Adrenal gland (tissue), 12 donors: ENCODE data around the gene TUBB3. TPM values are rescaled to one million over a fixed set of nuclear protein-coding genes. Genes with fewer than 3 reads are reported as not detected.
"Not testable (repeated sequence)": the region's sequence is repeated elsewhere in the genome, so short reads cannot be mapped to it uniquely, and the experiment has no call there.

Experiments used
- DNase-seq, 7 donors: peaks; one replicate each; pipeline ENCODE4 v3.0.0-alpha.2; 2019 to 2020
- H3K27ac ChIP-seq, 5 donors: fragments of 200-600 bp; sonication (generic) in 4 of 5; 1 replicate in 3 of 5; 2 replicates in 2 of 5; pipeline versions ENCODE4 v1.5.1 to v1.8.0; 2016 to 2020; ENCODE audit warnings: mild to moderate bottlenecking in 1 of 5
- H3K27me3 ChIP-seq: fragments of 200-600 bp; 2 replicates; pipeline ENCODE4 v1.8.0; 2021
- H3K36me3 ChIP-seq, 2 donors: fragments of 200-600 bp; replicated peaks in 1 of 2; 1 replicate in 1 of 2; 2 replicates in 1 of 2; pipeline versions ENCODE4 v1.5.1 to v1.8.0; 2018 to 2022
- H3K4me1 ChIP-seq, 2 donors: fragments of 200-600 bp; replicated peaks in 1 of 2; 1 replicate in 1 of 2; 2 replicates in 1 of 2; pipeline versions ENCODE4 v1.5.1 to v1.8.0; 2018 to 2021
- H3K4me3 ChIP-seq, 4 donors: fragments of 200-600 bp; sonication (generic) in 3 of 4; one replicate each; pipeline ENCODE4 v1.5.1; 2016 to 2018
- H3K9me3 ChIP-seq, 3 donors: fragments of 200-600 bp; sonication (generic) in 1 of 3; replicated peaks in 1 of 3; 1 replicate in 2 of 3; 2 replicates in 1 of 3; pipeline versions ENCODE4 v1.5.1 to v1.8.0; 2016 to 2021
- CTCF ChIP-seq, 6 experiments: fragments of 450-650 bp in 4 of 6; fragments of 200-600 bp in 2 of 6; sonication (generic) in 1 of 6; IDR thresholded peaks; 1 replicate in 5 of 6; 2 replicates in 1 of 6; pipeline versions ENCODE4 v1.5.1 to v1.8.0; 2016 to 2021; ENCODE audit warnings: antibody characterized with exemption in 6 of 6, mild to moderate bottlenecking in 2 of 6, moderate library complexity in 1 of 6
- POLR2A ChIP-seq, 2 donors: fragments of 450-650 bp; IDR thresholded peaks; one replicate each; pipeline ENCODE4 v1.6.1; 2017; ENCODE audit warnings: antibody characterized with exemption in 2 of 2, mild to moderate bottlenecking in 2 of 2, moderate library complexity in 1 of 2
- WGBS, 4 donors: extraction: QIAGEN DNeasy Blood & Tissue Kit in 2 of 4; methylation state at CpG; one replicate each; pipeline versions ENCODE4 v1.1.5 to v1.1.7; 2013 to 2017; 5-methylcytosine and 5-hydroxymethylcytosine counted together
- intact Hi-C, 2 donors: fragments of 100-400 bp; cut with DNase I; formaldehyde crosslinking; loops; one replicate each; pipeline versions ENCODE4 v1.14.1 to v1.15.0; 2022 to 2023
- polyA plus RNA-seq, 3 donors: library from polyadenylated mRNA; stranded (reverse); fragments of 200-250 nt in 2 of 3; fragments of 350-450 nt in 1 of 3; fragmentation: Illumina TruSeq in 1 of 3; extraction: RNeasy Lipid Tissue Mini Kit (QIAGEN cat#74804) in 1 of 3; gene quantifications; one replicate each; pipeline ENCODE4 v1.2.3, GENCODE V29; 2013 to 2014
- total RNA-seq, 9 donors: library from RNA; depleted of rRNA in 4 of 9; stranded (reverse); fragments of >200 nt in 4 of 9; fragments of 120-200 nt in 1 of 9; fragmentation: NEBNext Ultra II Directional in 1 of 9; extraction: Animal tissue kit (Norgen Biotek cat#: 25700) in 1 of 9; gene quantifications; one replicate each; pipeline versions ENCODE4 v1.1.0 to v1.2.4, GENCODE V29; 2013 to 2023
- donor health status: healthy with polysubstance abuse.
- donor health status: Bipolar disorder and iron deficiency.
- donor health status: DM: yes; HTN: yes; CAD: no.
- donor health status: DM: no; HTN: no; CAD: no.
- donor health status: DM: no; HTN: no; CAD: no.
- donor health status: DM: yes; HTN: yes; CAD: no.

Gene TUBB3
- total and polyA plus RNA-seq, 12 donors, result 6.4 to 63.8 (median 14.5) TPM

GRCh38 chr16:89966756-89967155 is 43.6 kb downstream of the TUBB3 start:
- no peaks in the 10 kb centered on the region for H3K27me3 ChIP-seq
- WGBS, 4 donors, result 84 to 93% (median 87%) methylated on average over 6 to 9 of the region's 9 CpGs
- no peaks in the 10 kb centered on the region for H3K9me3 ChIP-seq
- no peak for DNase-seq
- peaks cover 5 to 10% of the 10 kb centered on the region in 2 donors for H3K4me1 ChIP-seq
- H3K36me3 ChIP-seq, result peaks cover 0 to 4% of the 10 kb centered on the region in 2 donors
- no peak overlapping the region for H3K4me3 ChIP-seq
- TF ChIP-seq POLR2A (IDR thresholded peaks at IDR 0.05) (no peak), CTCF (IDR thresholded peaks at IDR 0.05) (no peak)
- intact Hi-C loops, result no loop called here
- H3K27ac ChIP-seq, result no peak overlapping the region

- DNase-seq, H3K36me3 ChIP-seq, intact Hi-C loops, H3K27me3 ChIP-seq, H3K4me3 ChIP-seq, H3K9me3 ChIP-seq, H3K27ac ChIP-seq: not testable (repeated sequence)
- peaks cover 7 to 14% of the 10 kb centered on the region in 2 donors for H3K4me1 ChIP-seq
- WGBS, 4 donors, result 75 to 100% (median 80%) methylated on average over 2 to 5 of the region's 5 CpGs
These were observed 44.3 kb downstream of the TUBB3 start for GRCh38 chr16:89967436-89967835.

- H3K36me3 ChIP-seq, H3K4me3 ChIP-seq, DNase-seq, intact Hi-C loops, H3K9me3 ChIP-seq, H3K27me3 ChIP-seq, H3K27ac ChIP-seq: not testable (repeated sequence)
- WGBS, 4 donors, result 89 to 94% (median 89%) methylated on average over 11 of the region's 11 CpGs
- peaks cover 7 to 14% of the 10 kb centered on the region in 2 donors for H3K4me1 ChIP-seq
These were observed 44.9 kb downstream of the TUBB3 start for GRCh38 chr16:89968074-89968473.

- H3K9me3 ChIP-seq, result no peaks in the 10 kb centered on the region
- peak in 1 of 7 donors; percentile 16 for DNase-seq
- no peak for TF ChIP-seq POLR2A (IDR thresholded peaks at IDR 0.05)
- TF ChIP-seq CTCF (IDR thresholded peaks at IDR 0.05), result no peak
- H3K4me1 ChIP-seq, result peaks cover 7 to 26% of the 10 kb centered on the region in 2 donors
- no peaks in the 10 kb centered on the region for H3K27me3 ChIP-seq
- 81 to 93% (median 88%) methylated on average over 6 of the region's 6 CpGs for WGBS, 4 donors
- no peaks in the 10 kb centered on the region for H3K36me3 ChIP-seq
- no peak overlapping the region for H3K4me3 ChIP-seq
- intact Hi-C loops, result no loop called here
- no peak overlapping the region for H3K27ac ChIP-seq
These were observed 46.7 kb downstream of the TUBB3 start for GRCh38 chr16:89969741-89970410.

GRCh38 chr16:89971495-89972243 is 48.5 kb downstream of the TUBB3 start:
- peak in 4 of 7 donors; percentile 22 to 28 (median 25) for DNase-seq
- no peaks in the 10 kb centered on the region for H3K36me3 ChIP-seq
- TF ChIP-seq CTCF (IDR thresholded peaks at IDR 0.05) (no peak), POLR2A (IDR thresholded peaks at IDR 0.05) (no peak)
- H3K4me3 ChIP-seq, result peak overlapping the region; percentile 35 to 99 (median 60)
- H3K27ac ChIP-seq, result peak overlapping the region in 4 of 5 donors; percentile 89 to 96 (median 92)
- no peaks in the 10 kb centered on the region for H3K9me3 ChIP-seq
- H3K4me1 ChIP-seq, result peaks cover 7 to 26% of the 10 kb centered on the region in 2 donors
- intact Hi-C loops, result no loop called here
- no peaks in the 10 kb centered on the region for H3K27me3 ChIP-seq
- WGBS, 4 donors, result 40 to 68% (median 47%) methylated on average over 22 to 42 of the region's 42 CpGs
